ENCODE measurements around the gene RNF223.
"Not testable (repeated sequence)": the region's sequence is repeated elsewhere in the genome, so short reads cannot be mapped to it uniquely, and the experiment has no call there.

The RNF223 gene

GRCh38 chr1:1030867-1031658 lies 43.0 kb downstream of the RNF223 start:
- not testable (repeated sequence) for DNase-seq (ENCODE audit: low read depth, low spot score)

GRCh38 chr1:1027791-1028190 lies 46.3 kb downstream of the RNF223 start:
- DNase-seq (ENCODE audit: low read depth, low spot score), result no peak

- no peak for DNase-seq (ENCODE audit: low read depth, low spot score)
Observed at GRCh38 chr1:1026599-1027413, 47.3 kb downstream of the RNF223 start.

GRCh38 chr1:1025730-1026129 lies 48.4 kb downstream of the RNF223 start:
- no peak for DNase-seq (ENCODE audit: low read depth, low spot score)

GRCh38 chr1:1024771-1025699 lies 49.1 kb downstream of the RNF223 start:
- DNase-seq (ENCODE audit: low read depth, low spot score), result peak; percentile 90

- no peak for DNase-seq (ENCODE audit: low read depth, low spot score)
Observed at GRCh38 chr1:1024149-1024770, 49.8 kb downstream of the RNF223 start.

- no peak for DNase-seq (ENCODE audit: low read depth, low spot score)
Observed at GRCh38 chr1:1023700-1024099, 50.4 kb downstream of the RNF223 start.

GRCh38 chr1:1022302-1023009 lies 51.6 kb downstream of the RNF223 start:
- DNase-seq (ENCODE audit: low read depth, low spot score), result no peak

GRCh38 chr1:1021920-1022259 lies 52.2 kb downstream of the RNF223 start:
- no peak for DNase-seq (ENCODE audit: low read depth, low spot score)

GRCh38 chr1:1021010-1021919 lies 52.8 kb downstream of the RNF223 start:
- peak; percentile 49 for DNase-seq (ENCODE audit: low read depth, low spot score)
